ENCODE results near the gene PKNOX2.

GRCh38 chr11:125201525-125202141, 37.1 kb downstream of the PKNOX2 start:
- no peak for TF ChIP-seq CTCF (IDR thresholded peaks at IDR 0.05)
- TF ChIP-seq POLR2A (IDR thresholded peaks at IDR 0.05): no peak

All from esophagus squamous epithelium (tissue), 4 donors.